Measurements from ENCODE around the gene PMS2.
"Not testable (repeated sequence)": the region's sequence is repeated elsewhere in the genome, so short reads cannot be mapped to it uniquely, and the experiment has no call there.

PMS2 gene, protein sequence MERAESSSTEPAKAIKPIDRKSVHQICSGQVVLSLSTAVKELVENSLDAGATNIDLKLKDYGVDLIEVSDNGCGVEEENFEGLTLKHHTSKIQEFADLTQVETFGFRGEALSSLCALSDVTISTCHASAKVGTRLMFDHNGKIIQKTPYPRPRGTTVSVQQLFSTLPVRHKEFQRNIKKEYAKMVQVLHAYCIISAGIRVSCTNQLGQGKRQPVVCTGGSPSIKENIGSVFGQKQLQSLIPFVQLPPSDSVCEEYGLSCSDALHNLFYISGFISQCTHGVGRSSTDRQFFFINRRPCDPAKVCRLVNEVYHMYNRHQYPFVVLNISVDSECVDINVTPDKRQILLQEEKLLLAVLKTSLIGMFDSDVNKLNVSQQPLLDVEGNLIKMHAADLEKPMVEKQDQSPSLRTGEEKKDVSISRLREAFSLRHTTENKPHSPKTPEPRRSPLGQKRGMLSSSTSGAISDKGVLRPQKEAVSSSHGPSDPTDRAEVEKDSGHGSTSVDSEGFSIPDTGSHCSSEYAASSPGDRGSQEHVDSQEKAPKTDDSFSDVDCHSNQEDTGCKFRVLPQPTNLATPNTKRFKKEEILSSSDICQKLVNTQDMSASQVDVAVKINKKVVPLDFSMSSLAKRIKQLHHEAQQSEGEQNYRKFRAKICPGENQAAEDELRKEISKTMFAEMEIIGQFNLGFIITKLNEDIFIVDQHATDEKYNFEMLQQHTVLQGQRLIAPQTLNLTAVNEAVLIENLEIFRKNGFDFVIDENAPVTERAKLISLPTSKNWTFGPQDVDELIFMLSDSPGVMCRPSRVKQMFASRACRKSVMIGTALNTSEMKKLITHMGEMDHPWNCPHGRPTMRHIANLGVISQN

DNA sequence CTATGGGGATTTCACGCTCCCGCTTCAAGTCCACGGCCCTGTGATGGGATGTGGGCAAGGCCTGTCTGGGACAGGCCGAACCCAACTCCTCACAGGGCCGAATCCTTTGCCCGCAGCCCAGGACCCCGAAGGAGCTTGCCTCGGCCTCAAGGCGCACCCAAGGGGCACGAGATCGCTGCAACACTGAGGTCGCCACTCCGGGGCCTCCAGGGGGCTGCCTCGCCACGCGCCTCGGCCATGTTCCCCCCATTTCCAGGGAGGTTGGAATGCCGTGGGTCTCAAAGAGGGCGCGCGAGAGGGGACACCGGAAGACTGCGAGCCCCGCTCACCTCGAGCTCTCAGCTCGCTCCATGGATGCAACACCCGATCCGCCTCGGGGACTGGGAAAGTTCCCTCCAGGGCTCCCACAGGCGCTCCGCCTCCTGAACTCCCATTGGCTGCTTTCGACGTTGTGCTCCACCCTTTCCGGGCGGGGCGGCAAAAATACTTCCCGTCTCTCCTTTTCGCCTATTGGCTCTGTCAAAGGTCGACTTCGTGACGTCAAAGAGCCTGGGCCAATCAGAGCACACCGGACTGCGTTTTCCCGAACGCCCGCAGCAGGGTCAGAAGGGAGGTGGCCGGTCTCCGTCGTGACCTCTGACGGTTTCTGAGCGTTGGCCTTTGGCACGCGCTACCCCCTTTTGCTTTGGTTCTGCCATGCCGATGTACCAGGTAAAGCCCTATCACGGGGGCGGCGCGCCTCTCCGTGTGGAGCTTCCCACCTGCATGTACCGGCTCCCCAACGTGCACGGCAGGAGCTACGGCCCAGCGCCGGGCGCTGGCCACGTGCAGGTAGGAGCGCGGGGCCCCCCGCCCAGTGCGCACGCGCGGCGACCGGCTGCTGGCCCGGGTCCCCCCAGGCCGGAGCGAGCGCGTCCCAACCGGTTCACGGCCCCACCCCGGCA is at the start of gene PMS2, which contains the start of gene AIMP2:
Gene PMS2, minus strand, starts transcription at position 382 of the 944 bp plus-strand sequence. Its CDS starts 30 bp downstream, at position 352.
Gene AIMP2, plus strand, starts transcription at position 605 of the 944 bp plus-strand sequence. Its CDS starts 92 bp downstream, at position 697.
- no peak within 1 kb of the TSS for H3K27ac ChIP-seq (ENCODE audit: low read length)
- H3K9ac ChIP-seq (ENCODE audit: low read depth, low read length), result peak within 1 kb of the TSS; percentile 92

DNA sequence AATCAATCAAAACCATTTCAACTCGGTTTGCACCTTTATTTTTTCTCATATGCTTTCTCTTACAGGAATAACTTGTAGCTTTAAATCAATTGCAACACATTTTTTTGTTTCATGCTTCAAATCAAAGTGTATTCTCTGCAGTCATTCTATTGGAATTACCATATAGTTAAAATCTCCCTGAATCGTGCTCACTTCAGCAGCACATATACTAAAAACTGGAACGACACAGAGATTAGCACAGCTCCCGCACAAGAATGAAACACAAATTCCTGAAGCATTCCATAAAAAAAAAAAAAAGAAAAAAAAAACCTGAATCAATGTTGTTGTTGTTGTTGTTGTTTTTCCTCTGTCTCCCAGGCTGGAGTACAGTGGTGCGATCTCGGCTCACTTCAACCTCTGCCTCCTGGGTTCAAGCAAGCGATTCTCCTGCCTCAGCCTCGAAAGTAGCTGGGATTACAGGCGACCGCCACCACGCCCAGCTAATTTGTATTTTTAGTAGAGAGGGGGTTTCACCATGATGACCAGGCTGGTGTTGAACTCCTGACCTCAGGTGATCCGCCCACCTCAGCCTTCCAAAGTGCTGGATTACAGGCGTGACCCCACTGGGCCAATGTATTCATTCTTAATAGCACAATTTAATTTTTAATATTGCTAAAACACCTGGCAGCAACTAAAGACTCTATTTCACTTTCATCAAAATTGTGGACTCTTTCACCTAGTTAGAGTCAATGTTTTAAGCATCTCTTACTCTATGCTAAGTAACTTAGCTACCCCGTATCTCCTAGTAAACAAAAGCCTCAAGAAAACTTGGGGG is 48.7 kb upstream of the PMS2 start:
- H3K4me3 ChIP-seq (ENCODE audit: low read length), result peak overlapping the region; percentile 83

More for the DNA sequence above, at the start of gene PMS2, which contains the start of gene AIMP2:
- no peaks in the 10 kb centered on the region for H3K9me3 ChIP-seq (ENCODE audit: insufficient read depth, low read depth, low read length)
- H3K4me1 ChIP-seq (ENCODE audit: insufficient read depth, low read length), result peaks cover 3% of the 10 kb centered on the region; the same call in 1 of the 2 replicates
- no peaks in the 10 kb centered on the region for H3K27me3 ChIP-seq (ENCODE audit: insufficient read depth, low read length)
- H3K36me3 ChIP-seq (ENCODE audit: insufficient read depth, low read depth, low read length), result peaks cover 29% of the 10 kb centered on the region
- peak within 1 kb of the TSS; percentile 88 for H3K4me3 ChIP-seq (ENCODE audit: low read length)

DNA sequence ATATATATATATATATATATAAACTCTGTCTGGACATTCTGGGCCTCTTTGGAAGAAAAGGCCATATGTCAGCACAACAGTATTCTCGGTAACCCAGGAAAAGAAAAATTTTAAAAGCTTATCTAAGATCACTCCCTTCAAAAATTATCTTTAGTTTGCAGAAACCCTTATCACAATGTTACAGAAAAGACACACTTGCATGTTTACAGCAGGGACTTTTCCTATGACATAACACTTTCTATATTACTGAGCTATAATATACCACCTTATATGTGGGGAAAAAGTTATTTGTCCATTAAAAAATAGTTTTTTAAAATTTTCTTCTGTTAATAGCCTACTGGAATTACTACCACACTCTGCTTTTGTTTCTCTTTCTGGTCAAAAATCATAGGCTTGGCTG is 47.8 kb upstream of the PMS2 start:
- Histone ChIP-seq H3K36me3 (ENCODE audit: insufficient read depth, low read depth, low read length) (peaks cover 29% of the 10 kb centered on the region), H3K9ac (ENCODE audit: low read depth, low read length) (no peak overlapping the region), H3K4me3 (ENCODE audit: low read length) (no peak overlapping the region), H3K9me3 (ENCODE audit: insufficient read depth, low read depth, low read length) (no peaks in the 10 kb centered on the region), H3K4me1 (ENCODE audit: insufficient read depth, low read length) (peaks cover 3% of the 10 kb centered on the region), H3K27ac (ENCODE audit: low read length) (no peak overlapping the region), H3K27me3 (ENCODE audit: insufficient read depth, low read length) (no peaks in the 10 kb centered on the region)

More for the DNA sequence above, 48.7 kb upstream of the PMS2 start:
- no peaks in the 10 kb centered on the region for H3K9me3 ChIP-seq (ENCODE audit: insufficient read depth, low read depth, low read length)
- H3K27ac ChIP-seq (ENCODE audit: low read length), result no peak overlapping the region
- peak overlapping the region; percentile 84; the same call in 1 of the 2 replicates for H3K9ac ChIP-seq (ENCODE audit: low read depth, low read length)
- peaks cover 24% of the 10 kb centered on the region for H3K36me3 ChIP-seq (ENCODE audit: insufficient read depth, low read depth, low read length)
- H3K27me3 ChIP-seq (ENCODE audit: insufficient read depth, low read length), result no peaks in the 10 kb centered on the region
- peaks cover 3% of the 10 kb centered on the region for H3K4me1 ChIP-seq (ENCODE audit: insufficient read depth, low read length)

DNA sequence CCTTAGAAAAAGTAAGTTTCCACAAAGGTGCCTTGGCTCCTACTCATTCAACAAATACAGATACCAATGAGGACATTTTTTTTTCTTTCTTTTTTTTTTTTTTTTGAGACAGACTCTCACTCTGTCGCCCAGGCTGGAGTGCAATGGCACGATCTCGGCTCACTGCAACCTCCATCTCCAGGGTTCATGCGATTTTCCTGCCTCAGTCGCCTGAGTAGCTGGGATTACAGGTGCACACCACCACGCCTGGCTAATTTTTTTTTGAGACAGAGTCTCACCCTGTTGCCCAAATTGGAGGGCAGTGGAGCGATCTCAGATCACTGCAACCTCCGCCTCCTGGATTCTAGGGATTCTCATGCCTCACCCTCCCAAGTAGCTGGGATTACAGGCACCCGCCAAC is 42.3 kb upstream of the PMS2 start:
- H3K9me3 ChIP-seq (ENCODE audit: insufficient read depth, low read depth, low read length); H3K27ac ChIP-seq (ENCODE audit: low read length); H3K4me3 ChIP-seq (ENCODE audit: low read length); H3K27me3 ChIP-seq (ENCODE audit: insufficient read depth, low read length); H3K4me1 ChIP-seq (ENCODE audit: insufficient read depth, low read length); H3K9ac ChIP-seq (ENCODE audit: low read depth, low read length): not testable (repeated sequence)
- H3K36me3 ChIP-seq (ENCODE audit: insufficient read depth, low read depth, low read length), result peaks cover 69% of the 10 kb centered on the region

DNA sequence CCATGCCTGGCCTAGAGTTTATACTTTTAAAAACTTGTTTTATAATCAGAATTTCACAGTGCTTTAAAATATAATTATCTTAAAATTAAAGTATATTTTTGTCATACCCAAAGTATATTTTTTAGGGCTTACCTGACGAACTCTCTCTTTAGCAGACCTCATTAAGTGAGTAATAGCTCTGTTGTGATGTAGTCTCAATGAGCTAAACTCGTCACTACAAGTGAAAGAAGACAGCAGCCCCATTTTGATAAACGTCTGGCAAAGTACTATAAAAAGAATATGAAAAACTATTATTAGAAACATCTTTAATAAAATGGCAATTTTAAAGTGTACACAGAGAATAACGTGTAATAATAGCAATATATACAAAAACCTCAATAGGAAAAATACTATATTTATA is 40.9 kb upstream of the PMS2 start:
- H3K4me1 ChIP-seq (ENCODE audit: insufficient read depth, low read length), result no peaks in the 10 kb centered on the region
- no peaks in the 10 kb centered on the region for H3K27me3 ChIP-seq (ENCODE audit: insufficient read depth, low read length)
- no peaks in the 10 kb centered on the region for H3K9me3 ChIP-seq (ENCODE audit: insufficient read depth, low read depth, low read length)
- no peak overlapping the region for H3K27ac ChIP-seq (ENCODE audit: low read length)
- no peak overlapping the region for H3K9ac ChIP-seq (ENCODE audit: low read depth, low read length)
- peaks cover 80% of the 10 kb centered on the region for H3K36me3 ChIP-seq (ENCODE audit: insufficient read depth, low read depth, low read length)
- H3K4me3 ChIP-seq (ENCODE audit: low read length), result no peak overlapping the region

DNA sequence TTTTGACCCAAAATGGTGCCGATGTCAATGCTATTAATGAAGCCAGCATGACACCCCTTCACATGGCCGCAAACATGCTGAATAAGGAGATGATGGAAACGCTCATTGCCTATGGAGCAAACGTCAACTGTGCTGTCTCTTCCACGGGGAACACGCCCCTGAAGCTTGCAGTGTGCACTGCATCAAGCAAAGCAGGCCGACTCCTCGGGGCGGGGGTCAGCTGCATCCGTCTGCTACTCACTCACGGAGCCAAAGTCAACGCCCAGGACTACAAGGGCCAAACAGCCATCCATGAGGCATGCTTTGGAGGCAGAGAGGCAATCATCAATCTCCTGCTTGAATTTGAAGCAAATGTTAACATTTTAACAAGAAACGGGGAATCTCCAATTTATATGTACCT is 26.8 kb upstream of the PMS2 start:
- Histone ChIP-seq H3K4me3 (ENCODE audit: low read length) (no peak overlapping the region), H3K9ac (ENCODE audit: low read depth, low read length) (no peak overlapping the region), H3K36me3 (ENCODE audit: insufficient read depth, low read depth, low read length) (peaks cover 96% of the 10 kb centered on the region), H3K4me1 (ENCODE audit: insufficient read depth, low read length) (no peaks in the 10 kb centered on the region), H3K27me3 (ENCODE audit: insufficient read depth, low read length) (no peaks in the 10 kb centered on the region), H3K27ac (ENCODE audit: low read length) (no peak overlapping the region), H3K9me3 (ENCODE audit: insufficient read depth, low read depth, low read length) (no peaks in the 10 kb centered on the region)

DNA sequence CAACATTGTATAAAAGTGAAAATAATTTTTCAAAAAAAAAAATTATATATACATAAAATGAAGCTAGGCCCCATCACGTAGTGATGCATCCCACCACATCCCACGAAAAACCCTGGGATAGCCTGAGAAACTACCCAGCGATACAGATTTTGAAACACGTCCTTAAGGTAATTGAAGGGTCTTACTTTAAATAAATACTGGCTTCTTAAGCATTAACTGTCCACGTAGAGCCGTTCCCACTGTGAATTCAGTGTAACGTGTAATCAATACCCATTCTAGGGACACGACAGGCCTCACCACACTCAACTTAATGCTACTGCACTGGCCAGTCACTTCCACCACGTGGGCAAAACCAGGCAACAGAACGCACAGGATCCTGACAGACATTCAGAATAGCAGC is 26.3 kb upstream of the PMS2 start:
- no peak overlapping the region for H3K9ac ChIP-seq (ENCODE audit: low read depth, low read length)
- no peak overlapping the region for H3K27ac ChIP-seq (ENCODE audit: low read length)
- H3K4me3 ChIP-seq (ENCODE audit: low read length), result no peak overlapping the region
- no peaks in the 10 kb centered on the region for H3K4me1 ChIP-seq (ENCODE audit: insufficient read depth, low read length)
- H3K27me3 ChIP-seq (ENCODE audit: insufficient read depth, low read length), result no peaks in the 10 kb centered on the region
- no peaks in the 10 kb centered on the region for H3K9me3 ChIP-seq (ENCODE audit: insufficient read depth, low read depth, low read length)
- peaks cover 96% of the 10 kb centered on the region for H3K36me3 ChIP-seq (ENCODE audit: insufficient read depth, low read depth, low read length)

DNA sequence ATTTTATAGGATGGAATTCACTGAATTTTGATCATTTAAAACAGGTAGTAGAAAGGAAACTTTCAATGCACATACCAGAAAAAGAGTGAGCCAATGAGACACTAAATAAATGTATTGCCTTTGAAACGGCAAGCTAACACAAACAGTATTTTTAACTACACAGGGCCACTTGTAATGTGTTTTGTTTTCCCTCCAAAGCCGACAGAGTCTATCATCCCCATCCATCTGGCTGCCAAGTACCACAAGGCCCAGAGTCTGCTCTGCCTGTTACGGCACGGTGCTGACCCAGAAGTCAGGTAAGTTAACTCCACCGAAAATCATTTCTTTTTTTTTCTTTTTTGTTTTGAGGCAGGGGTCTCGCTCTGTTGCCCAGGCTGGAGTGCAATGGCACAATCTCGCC is 23.8 kb upstream of the PMS2 start:
- Histone ChIP-seq H3K27ac (ENCODE audit: low read length) (no peak overlapping the region), H3K4me1 (ENCODE audit: insufficient read depth, low read length) (no peaks in the 10 kb centered on the region), H3K9ac (ENCODE audit: low read depth, low read length) (no peak overlapping the region), H3K9me3 (ENCODE audit: insufficient read depth, low read depth, low read length) (no peaks in the 10 kb centered on the region), H3K27me3 (ENCODE audit: insufficient read depth, low read length) (no peaks in the 10 kb centered on the region), H3K4me3 (ENCODE audit: low read length) (no peak overlapping the region), H3K36me3 (ENCODE audit: insufficient read depth, low read depth, low read length) (peaks cover 96% of the 10 kb centered on the region)

DNA sequence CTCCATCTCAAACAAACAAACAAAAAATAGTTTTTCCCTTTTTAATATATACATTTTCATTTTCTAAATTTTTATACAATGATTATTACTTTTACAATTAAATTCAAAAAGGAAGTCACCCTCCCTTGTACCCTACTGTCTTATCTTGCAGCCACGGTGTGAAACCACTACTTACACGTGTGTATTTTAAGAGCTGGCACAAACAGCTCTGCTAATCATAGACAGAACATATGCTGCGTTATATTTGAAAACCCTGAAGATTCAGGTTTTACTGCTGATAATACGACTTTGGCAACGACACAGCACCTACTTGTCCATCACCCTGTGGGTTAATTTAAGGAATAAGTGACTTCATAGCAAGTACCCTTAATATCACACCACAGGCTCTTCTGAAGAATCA is 23.3 kb upstream of the PMS2 start:
- H3K36me3 ChIP-seq (ENCODE audit: insufficient read depth, low read depth, low read length), result peaks cover 96% of the 10 kb centered on the region
- H3K4me3 ChIP-seq (ENCODE audit: low read length), result no peak overlapping the region
- H3K4me1 ChIP-seq (ENCODE audit: insufficient read depth, low read length), result no peaks in the 10 kb centered on the region
- no peaks in the 10 kb centered on the region for H3K9me3 ChIP-seq (ENCODE audit: insufficient read depth, low read depth, low read length)
- H3K9ac ChIP-seq (ENCODE audit: low read depth, low read length), result no peak overlapping the region
- H3K27me3 ChIP-seq (ENCODE audit: insufficient read depth, low read length), result no peaks in the 10 kb centered on the region
- no peak overlapping the region for H3K27ac ChIP-seq (ENCODE audit: low read length)

DNA sequence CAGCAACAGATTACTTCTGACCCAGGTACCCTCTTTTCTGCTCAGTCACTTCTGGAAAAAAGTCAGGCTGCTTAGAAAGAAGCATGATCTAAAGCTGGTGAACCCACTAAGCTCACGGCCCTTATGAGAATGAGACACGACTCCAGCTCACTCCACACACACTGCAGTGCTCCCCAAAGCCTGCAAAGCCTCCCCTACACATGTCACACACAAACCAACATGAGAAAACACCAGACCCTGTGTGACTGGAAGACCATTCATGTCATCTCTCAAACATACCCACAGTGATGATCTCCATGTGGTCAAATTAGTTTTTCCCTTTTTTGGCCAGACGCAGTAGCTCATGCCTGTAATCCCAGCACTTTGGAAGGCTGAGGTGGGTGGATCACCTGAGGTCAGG is 22.7 kb upstream of the PMS2 start:
- peaks cover 96% of the 10 kb centered on the region for H3K36me3 ChIP-seq (ENCODE audit: insufficient read depth, low read depth, low read length)
- H3K4me1 ChIP-seq (ENCODE audit: insufficient read depth, low read length), result no peaks in the 10 kb centered on the region

More for the DNA sequence above, 22.7 kb upstream of the PMS2 start:
- H3K9me3 ChIP-seq (ENCODE audit: insufficient read depth, low read depth, low read length), result no peaks in the 10 kb centered on the region
- H3K27me3 ChIP-seq (ENCODE audit: insufficient read depth, low read length), result no peaks in the 10 kb centered on the region
- no peak overlapping the region for H3K9ac ChIP-seq (ENCODE audit: low read depth, low read length)
- no peak overlapping the region for H3K4me3 ChIP-seq (ENCODE audit: low read length)
- H3K27ac ChIP-seq (ENCODE audit: low read length), result no peak overlapping the region

All from iPS-20b (cell line).